ENCODE measurements around the gene SLC6A15. TPM values are rescaled to one million over a fixed set of nuclear protein-coding genes. Genes with fewer than 3 reads are reported as not detected.
A peak's percentile ranks its signal among the peaks of the same experiment; 100 is the strongest.

The SLC6A15 gene
- total RNA-seq, 1 donor, result not detected

DNA sequence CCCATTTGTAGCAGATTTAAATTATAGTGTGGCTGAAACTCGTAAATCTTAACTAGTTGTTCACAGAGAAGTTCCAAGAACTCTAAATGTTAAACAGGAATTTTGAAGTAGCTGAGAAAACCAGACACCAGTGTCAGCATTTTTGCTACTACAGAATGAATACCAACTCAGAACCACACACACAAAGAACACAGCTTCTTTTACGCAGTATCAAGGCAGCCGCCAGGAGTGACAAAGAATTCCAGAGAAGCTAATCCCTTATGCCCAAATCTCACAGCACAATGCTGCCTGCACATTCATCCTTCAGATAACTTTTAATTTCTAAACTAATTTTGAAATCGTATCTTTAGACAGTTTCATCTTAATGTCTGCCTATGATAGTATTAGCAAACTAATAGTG is 37.4 kb downstream of the SLC6A15 start:
- DNase-seq (ENCODE audit: low read depth in 2 of 3, low spot score in 2 of 3), result no peak

- DNase-seq (ENCODE audit: low read depth in 2 of 3, low spot score in 2 of 3), result no peak
Observed at GRCh38 chr12:84874825-84875139, 37.8 kb downstream of the SLC6A15 start.

GRCh38 chr12:84874125-84874824 is 38.3 kb downstream of the SLC6A15 start:
- DNase-seq (ENCODE audit: low read depth in 2 of 3, low spot score in 2 of 3), result peak in 2 of 3 donors; percentile 22 to 68

GRCh38 chr12:84862186-84862585 is 50.4 kb downstream of the SLC6A15 start:
- DNase-seq (ENCODE audit: low read depth in 2 of 3, low spot score in 2 of 3), result no peak

DNA sequence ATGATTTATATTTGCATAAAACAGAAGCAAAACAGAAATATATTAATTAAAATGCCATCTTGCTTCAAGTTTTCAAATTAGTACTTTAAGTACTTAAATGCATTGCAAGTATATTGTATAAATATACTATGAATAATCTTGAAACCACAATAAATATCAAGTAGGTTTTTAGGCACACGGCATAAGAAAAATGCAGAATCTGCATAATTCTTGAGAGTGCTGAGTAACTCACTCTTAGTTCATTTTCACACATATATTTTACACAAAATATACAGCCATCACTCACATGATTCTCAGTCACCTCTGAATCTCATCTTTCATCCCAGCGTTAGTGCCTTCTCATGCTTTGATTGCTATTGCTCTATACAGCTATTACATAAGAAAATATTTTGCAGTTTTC is 51.9 kb downstream of the SLC6A15 start:
- DNase-seq (ENCODE audit: low read depth in 2 of 3, low spot score in 2 of 3), result no peak

- DNase-seq (ENCODE audit: low read depth in 2 of 3, low spot score in 2 of 3), result no peak
Observed at GRCh38 chr12:84858796-84859195, 53.8 kb downstream of the SLC6A15 start.

DNA sequence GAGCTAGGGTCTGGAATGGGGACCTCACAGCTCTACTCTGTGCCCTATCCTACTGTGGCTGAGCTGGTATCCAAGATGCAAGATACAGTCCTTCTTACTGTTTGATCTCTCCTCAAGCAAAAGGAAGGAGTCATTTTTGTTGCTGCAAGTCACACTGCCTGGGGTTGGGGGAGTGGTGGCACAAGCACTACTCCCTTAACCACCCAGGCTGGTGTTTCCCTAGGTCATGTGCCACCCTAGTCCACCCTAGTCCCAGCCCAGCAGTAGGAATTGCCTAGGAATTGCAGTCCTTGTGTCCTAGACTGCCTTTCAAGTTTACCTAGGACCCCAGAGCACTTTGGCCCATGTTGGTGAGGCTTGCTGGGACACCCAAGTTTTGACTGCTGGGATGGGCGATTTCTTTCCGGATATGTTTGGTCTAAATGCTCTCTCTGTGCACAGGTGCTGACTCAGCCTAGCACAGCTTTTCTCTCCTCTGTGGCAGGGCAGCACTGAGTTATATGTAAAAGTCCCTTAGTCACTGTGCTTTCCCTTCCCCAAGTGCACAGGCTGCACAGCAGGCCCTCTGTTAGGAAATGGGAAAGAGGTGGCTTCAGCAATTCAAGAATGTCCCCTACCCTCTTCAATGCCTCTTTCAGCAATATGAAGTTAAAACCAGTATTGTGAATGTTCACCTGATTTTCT is 54.9 kb downstream of the SLC6A15 start:
- DNase-seq (ENCODE audit: low read depth in 2 of 3, low spot score in 2 of 3), result no peak

GRCh38 chr12:84856156-84856900 is 56.3 kb downstream of the SLC6A15 start:
- no peak for DNase-seq (ENCODE audit: low read depth in 2 of 3, low spot score in 2 of 3)

DNA sequence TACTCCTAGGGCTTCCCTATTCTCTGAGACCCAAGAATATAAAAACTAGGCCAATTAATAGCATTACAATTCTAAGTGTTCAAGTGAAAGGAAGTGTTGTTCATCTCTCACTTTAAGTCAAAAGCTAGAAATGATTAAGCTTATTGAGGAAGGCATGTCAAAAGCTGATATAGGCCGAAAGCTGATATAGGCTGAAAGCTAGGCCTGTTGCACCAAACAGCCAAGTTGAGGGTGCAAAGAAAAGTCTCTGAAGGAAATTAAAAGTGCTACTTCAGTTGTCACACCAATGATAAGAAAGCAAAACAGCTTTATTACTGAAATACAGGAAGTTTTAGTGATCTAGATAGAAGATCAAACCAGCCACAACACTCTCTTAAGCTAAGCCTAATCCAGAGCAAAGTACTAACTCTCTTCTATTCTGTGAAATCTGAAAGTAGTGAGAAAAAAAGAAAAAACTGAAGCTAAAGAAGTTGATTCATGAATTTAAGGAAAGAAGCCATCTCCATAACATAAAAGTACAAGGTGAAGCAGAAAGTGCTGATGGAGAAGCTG is 68.9 kb downstream of the SLC6A15 start:
- no peak for DNase-seq (ENCODE audit: low read depth in 2 of 3, low spot score in 2 of 3)

DNA sequence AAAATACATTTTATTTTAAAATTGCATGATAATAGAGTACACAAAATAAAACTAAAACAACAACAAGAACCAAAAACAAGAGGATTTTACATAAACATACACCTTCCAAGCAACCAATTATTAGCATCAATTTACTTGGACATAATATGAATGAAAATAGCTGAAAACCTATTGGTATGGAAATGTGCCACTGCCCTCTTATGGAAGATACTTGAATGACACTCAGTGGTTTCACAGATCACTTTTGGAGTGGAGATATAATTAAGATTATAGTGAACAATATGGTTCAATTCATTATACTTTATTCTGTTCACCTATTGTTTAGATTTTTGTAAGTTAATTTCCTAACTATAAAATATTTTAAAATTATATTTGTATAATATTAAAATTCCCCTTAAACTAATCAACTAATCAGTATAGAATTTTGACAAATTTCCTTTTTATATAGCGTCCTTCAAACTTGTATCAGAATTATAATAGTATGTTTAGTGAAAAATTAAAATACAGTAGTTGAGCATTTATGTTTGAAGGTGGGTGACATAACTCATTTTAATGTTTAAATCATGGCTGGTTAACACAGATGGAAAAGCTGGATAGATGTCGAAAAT is 70.1 kb downstream of the SLC6A15 start:
- DNase-seq (ENCODE audit: low read depth in 2 of 3, low spot score in 2 of 3), result peak in 2 of 3 donors; percentile 8 to 12

DNA sequence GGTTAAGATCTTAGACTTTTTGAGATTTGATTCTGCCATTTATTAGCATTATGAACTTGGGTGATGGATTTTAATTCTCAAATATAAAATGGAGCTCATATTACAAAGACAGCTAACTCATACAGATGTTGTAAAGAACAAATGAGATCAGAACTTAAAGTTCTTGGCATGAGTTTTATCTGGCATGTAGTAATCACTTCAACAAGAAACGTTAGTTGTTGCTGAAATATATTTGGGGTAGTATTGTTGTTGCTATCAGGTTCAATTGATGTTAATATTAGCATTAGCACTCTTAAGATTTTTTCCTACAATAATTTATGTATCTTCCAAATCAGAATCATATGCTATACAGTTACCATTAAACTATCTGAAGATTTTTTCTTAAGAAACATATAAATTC is 71.0 kb downstream of the SLC6A15 start:
- DNase-seq (ENCODE audit: low read depth in 2 of 3, low spot score in 2 of 3), result no peak

DNA sequence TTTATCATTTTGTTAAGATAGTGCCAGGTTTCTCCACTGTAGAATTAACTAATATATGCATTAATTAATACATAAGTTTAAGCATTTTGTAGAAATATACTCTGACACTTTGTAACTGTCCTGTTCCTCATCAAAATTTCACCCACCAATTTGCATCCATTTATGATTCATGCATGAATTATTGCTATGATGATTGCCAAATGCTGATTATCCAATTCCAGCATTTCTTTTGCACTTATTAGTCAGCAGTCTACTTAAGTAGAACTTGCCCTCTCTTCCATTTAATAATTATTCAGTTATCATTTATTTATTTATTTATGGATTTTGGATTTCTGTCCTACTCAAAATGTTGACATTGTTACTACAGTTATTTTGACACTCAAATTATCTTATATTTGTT is 72.2 kb downstream of the SLC6A15 start:
- no peak for DNase-seq (ENCODE audit: low read depth in 2 of 3, low spot score in 2 of 3)

DNA sequence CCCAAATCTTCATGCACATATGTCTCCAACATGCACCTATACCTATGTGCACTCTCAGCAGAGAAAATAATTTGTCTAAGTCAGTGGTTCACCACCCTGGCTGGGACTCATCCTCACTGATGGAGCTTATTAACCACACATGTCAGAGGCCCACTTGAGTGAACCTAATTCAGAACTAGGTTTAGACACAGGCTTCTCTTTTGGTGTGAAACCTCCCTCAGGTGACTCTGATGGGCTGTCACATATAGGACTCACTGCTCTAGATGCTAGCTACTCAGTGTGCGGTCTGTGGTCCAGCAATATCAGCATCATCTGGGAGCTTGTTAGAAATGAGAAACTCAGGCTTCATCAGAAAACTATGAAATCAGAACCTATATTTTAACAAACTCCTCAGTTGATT is 85.7 kb downstream of the SLC6A15 start:
- no peak for DNase-seq (ENCODE audit: low read depth in 2 of 3, low spot score in 2 of 3)

DNA sequence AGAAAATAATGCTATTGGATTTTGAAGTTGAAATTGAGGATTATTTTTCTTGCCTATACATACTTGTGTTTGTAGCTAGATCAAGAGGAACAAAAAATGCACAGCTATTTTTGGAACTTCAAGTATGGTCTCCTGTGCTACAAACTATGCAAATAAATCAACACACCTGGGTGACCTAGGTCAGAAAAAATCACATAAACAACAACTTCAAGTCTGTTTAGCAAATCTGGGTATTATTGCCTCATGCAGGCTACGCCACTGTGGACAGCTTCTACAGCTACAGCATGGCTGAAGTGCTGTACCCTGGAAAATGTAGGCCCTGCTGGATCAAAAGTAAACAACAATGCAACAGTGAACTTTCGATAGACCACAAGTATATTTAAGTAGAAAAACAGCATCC is 87.5 kb downstream of the SLC6A15 start:
- no peak for DNase-seq (ENCODE audit: low read depth in 2 of 3, low spot score in 2 of 3)

DNA sequence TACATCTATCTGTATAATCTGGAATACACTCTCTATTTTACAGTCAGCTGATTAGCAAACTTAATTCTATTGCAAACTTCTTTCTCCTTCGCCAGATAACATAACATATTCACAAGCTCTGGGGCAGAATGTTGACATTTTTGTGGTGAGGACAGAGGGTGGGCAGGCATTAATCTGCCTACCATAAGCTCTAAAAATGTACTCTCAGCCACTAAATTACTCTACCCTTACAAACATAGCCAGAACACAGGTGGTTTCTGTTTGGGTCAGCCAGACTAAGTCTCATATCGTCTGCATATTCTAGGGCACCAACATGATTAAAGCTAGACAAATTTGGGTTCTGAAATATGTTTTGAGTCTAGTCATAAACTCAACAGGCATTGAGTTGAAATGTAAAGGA is 90.1 kb downstream of the SLC6A15 start:
- DNase-seq (ENCODE audit: low read depth in 2 of 3, low spot score in 2 of 3), result no peak

DNA sequence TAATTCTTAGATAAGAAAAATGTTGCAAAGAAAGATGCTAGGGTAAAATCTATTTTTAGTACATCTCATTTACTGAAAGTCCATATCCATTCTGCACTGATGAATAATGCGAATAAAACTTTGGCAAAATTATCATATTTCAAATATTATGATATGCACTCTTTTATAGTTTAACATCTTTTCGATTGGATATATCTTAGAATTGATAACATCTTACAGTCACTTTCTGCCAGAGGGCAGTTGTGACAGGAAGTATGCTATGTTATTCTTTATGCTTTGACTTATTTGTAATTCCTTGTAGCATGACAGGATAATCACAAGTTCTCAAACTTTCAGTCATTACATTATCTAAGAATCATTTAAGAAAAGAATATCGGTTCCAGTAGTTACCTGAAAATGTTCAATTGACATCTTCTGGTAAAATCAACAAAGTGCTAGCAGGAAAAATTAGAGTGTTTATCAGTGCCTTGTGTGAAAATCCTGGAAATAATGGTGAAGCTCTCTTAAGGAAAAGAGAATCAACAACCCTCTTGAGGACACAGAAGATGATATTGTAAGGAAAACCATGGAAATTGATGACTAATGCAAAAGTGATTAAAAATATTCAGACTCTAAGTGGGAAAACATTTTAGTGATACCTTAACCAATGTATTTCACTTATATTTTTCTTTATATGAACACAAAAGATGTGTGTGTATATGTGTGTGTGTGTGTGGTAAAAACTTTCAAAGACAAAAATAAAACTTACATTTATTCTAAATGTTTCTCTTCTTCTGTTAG is 95.5 kb downstream of the SLC6A15 start:
- no peak for DNase-seq (ENCODE audit: low read depth in 2 of 3, low spot score in 2 of 3)

- DNase-seq (ENCODE audit: low read depth in 2 of 3, low spot score in 2 of 3), result no peak
Observed at GRCh38 chr12:84814664-84815245, 97.8 kb downstream of the SLC6A15 start.

DNA sequence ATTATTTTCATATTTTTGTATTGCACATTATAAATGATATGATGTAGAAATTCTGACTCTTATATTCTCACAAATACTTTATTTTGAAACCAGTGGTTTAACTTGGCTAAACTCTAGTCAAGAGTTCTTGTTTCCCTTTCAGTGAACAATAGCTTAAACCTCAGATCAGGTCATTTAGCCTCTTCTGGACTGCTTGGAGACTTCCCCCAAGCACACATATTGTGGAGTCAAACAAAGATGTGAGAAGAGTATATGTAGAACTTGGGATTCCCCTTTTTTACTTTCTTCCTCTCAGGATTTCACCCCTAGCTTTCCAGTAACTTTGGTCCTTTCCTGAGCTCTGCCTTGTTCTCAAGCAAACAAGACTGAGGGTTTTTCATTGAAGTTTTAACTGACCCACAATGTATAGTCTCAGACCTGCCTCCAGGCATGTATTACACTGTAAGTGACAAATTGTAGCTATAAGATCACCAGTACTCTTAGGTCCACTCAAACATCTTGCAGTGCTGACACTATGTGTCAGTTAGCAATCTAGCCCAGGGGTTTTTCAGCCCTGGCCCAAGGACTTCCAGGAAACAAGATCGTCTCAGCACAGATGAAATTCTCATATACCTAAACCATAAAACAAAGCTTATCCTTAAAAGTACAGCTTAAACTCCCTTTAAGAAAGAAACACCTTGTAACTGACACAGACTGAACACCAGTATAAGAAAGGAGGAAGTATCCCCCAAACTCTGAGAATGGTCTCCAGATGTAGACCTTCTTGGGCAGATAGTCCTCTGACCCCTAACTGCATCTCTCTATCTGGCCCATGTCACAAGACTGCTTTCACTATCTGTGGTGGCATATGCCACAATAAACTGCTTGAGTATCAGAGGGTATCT is 98.6 kb downstream of the SLC6A15 start:
- DNase-seq (ENCODE audit: low read depth in 2 of 3, low spot score in 2 of 3), result no peak

- DNase-seq (ENCODE audit: low read depth in 2 of 3, low spot score in 2 of 3), result no peak
Observed at GRCh38 chr12:84811291-84811690, 101.3 kb downstream of the SLC6A15 start.

All from hematopoietic multipotent progenitor cell (in vitro differentiated cells).